ENCODE measurements around the gene GATB.

GATB gene

GRCh38 chr4:151721916-151722315, 38.9 kb downstream of the GATB start:
- TF ChIP-seq CTCF (IDR thresholded peaks at IDR 0.05; ENCODE audit: borderline replicate concordance, insufficient read depth, low read depth, low read length) = no peak

GRCh38 chr4:151721466-151721865, 39.3 kb downstream of the GATB start:
- no peak for TF ChIP-seq CTCF (IDR thresholded peaks at IDR 0.05; ENCODE audit: borderline replicate concordance, insufficient read depth, low read depth, low read length)
- no peak overlapping the region for H3K4me3 ChIP-seq (ENCODE audit: low read depth, low read length)

More at GRCh38 chr4:151721916-151722315, 38.9 kb downstream of the GATB start:
- no peak overlapping the region for H3K4me3 ChIP-seq (ENCODE audit: low read depth, low read length)

- no peak for TF ChIP-seq CTCF (IDR thresholded peaks at IDR 0.05; ENCODE audit: borderline replicate concordance, insufficient read depth, low read depth, low read length)
- H3K4me3 ChIP-seq (ENCODE audit: low read depth, low read length) = no peak overlapping the region
These were observed 40.9 kb downstream of the GATB start for GRCh38 chr4:151719956-151720334.

- no peak overlapping the region for H3K4me3 ChIP-seq (ENCODE audit: low read depth, low read length)
- no peak for TF ChIP-seq CTCF (IDR thresholded peaks at IDR 0.05; ENCODE audit: borderline replicate concordance, insufficient read depth, low read depth, low read length)
These were observed 41.5 kb downstream of the GATB start for GRCh38 chr4:151718984-151719955.

- no peak for TF ChIP-seq CTCF (IDR thresholded peaks at IDR 0.05; ENCODE audit: borderline replicate concordance, insufficient read depth, low read depth, low read length)
- H3K4me3 ChIP-seq (ENCODE audit: low read depth, low read length) = no peak overlapping the region
These were observed 42.7 kb downstream of the GATB start for GRCh38 chr4:151717909-151718628.

GRCh38 chr4:151717314-151717713, 43.5 kb downstream of the GATB start:
- H3K4me3 ChIP-seq (ENCODE audit: low read depth, low read length) = no peak overlapping the region
- TF ChIP-seq CTCF (IDR thresholded peaks at IDR 0.05; ENCODE audit: borderline replicate concordance, insufficient read depth, low read depth, low read length) = no peak

Data from GM12875 (cell line).